ENCODE results near the gene VAV2. TPM values are rescaled to one million over a fixed set of nuclear protein-coding genes. Genes with fewer than 3 reads are reported as not detected.

The VAV2 gene
- total RNA-seq, 1 donor from 2014 or later: 41.3 TPM

GRCh38 chr9:133890583-133890982 is 101.5 kb downstream of the VAV2 start:
- DNase-seq: no peak

DNA sequence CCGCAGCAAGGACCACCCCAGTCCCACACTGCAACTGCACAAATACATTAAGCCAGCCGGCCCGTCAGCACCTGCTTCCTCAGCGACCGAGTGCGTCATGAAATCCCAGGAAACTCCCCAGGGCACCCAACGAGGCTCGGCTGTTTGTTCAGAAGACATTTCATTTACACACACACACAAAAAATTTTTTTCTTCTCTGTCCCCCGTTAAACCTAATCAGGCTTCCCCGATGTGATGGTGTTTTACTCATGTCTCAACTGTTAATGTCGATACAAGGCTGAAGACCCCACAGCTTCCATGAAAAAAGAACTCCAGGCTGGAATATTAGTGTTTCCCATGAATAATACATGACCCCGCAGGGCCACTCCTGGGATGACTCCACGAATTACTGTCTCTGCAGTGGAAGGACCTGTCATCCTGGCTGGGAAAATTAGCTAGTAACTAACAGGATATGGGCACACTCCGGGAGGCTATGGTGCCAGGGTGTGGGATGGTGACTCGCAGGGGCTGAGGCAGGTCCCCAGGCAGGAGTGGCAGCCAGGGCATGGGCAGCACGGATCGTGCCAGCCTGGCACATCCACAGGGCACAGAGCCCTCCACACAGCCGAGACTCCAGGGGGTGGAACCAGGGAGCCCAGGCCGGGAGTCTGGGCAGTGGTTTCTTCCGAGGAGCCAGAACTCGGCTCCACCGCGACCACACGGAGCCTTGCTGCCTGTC is 102.4 kb downstream of the VAV2 start:
- DNase-seq: no peak

GRCh38 chr9:133888809-133889491 is 103.2 kb downstream of the VAV2 start:
- no peak for DNase-seq

DNA sequence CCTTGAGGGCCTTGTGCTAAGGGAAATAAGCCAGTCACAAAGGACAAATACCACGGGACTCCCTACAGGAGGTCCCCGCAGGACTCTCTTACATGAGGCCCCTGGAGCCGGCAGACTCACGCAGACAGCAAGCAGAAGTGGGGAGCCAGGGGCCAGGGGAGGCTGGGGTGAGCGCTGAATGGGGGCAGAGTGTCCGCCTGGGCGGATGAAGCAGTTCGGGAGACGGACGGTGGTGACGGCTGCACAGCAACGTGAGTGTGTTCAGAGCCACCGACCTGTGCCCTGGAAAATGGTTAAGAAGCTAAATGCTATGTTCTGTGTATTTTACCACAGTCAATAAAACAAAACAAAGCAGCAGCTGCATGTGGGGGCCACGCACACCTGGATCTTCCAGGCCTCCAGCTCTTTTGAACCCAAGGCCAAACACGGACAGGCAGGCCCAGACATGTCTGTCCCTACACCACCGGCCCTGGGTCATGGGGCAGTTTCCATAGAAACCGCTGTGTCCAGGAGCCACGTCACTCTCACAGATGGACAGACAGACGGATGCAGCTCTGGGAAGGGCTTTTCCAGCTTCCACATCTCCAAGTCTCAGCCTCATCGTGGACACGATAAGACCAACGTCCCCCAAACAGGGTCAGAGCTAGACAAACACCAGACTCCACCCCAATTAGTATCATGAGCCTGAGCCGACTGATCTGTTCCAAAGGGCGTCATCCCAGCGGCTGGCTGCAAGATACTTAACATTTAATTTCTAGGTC is 103.9 kb downstream of the VAV2 start:
- no peak for DNase-seq

- DNase-seq: no peak
These were observed 104.5 kb downstream of the VAV2 start for GRCh38 chr9:133887540-133888047.

- DNase-seq: no peak
These were observed 105.3 kb downstream of the VAV2 start for GRCh38 chr9:133886563-133887501.

DNA sequence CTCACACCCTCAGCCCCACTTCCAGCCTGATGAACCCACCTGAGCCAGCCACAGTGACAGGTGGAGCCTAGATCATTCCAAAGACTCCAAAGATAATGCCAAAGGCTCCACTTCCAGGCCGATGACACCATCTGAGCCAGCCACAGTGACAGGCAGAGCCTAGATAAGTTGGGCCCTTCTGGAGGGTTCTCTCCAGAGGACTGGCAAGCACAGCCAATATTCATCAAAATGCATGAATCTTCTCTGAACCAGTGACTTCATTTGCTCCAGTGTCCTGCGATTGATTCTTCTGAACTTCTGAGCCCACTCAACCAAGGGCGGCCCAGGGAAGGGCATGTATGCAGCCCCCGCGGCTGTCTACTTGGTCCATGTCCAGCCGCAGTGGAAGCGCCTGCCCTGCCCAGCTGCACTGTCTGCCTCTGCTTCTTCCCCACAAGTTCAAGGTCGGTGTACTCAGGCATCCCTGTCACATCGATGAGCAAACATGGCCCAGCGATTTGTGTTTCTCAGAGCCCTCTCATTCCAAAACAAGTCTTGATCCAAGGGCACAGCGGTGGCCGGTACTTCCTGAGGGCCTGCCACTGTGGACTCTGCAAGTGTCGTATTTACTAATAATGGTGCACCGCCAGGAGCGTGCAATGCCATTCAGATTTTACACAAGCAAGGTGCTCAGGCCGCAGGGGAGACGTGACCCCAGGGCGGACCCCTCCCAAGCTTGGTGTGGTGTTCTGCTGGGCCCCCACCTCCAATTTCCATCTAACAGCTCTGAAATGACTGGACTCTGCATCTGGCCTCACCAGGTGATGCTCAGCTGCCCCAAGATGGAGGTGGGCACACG is 107.0 kb downstream of the VAV2 start:
- no peak for DNase-seq

DNA sequence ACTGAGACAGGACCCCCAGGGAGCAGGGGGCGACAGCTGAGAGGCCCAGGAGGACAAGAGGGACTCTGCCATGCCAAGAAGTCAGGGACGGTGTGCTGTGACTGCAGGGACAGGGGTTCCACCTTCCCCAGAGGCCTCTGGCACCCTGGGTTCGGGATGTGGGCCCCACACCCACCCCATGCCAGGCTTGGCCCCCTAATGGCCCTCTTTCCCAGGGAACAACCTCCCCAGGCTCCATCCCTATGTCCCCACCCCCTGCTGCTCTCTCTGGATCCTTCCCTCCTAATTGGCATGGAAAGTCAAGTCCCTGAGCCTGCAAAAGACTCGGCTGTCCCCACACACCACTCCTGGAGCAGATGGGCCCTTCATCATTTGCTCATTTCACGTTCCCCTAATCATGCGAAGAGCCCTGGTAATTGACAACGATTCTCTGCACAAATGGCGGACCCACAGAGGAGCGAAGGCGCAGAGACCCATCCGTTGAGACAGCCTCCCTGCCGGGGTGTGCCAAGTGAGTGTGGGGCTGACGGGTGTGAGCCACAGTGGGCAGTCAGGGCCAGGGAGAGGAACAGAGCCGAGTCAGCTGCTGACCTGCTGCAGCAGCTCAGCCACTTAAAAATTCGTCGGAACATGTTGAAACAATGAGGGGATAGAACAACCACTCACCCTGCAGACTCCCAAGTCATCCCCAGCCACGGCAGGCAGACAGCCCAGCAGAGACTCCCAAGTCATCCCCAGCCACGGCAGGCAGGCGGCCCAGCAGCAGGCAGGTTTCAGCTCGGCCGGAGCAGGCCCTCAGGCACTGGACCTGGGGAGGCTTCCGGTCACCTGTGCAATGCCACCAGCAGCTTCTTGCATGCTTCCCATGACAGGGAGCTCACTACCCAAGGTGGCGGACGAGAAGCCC is 109.0 kb downstream of the VAV2 start:
- DNase-seq: no peak

DNA sequence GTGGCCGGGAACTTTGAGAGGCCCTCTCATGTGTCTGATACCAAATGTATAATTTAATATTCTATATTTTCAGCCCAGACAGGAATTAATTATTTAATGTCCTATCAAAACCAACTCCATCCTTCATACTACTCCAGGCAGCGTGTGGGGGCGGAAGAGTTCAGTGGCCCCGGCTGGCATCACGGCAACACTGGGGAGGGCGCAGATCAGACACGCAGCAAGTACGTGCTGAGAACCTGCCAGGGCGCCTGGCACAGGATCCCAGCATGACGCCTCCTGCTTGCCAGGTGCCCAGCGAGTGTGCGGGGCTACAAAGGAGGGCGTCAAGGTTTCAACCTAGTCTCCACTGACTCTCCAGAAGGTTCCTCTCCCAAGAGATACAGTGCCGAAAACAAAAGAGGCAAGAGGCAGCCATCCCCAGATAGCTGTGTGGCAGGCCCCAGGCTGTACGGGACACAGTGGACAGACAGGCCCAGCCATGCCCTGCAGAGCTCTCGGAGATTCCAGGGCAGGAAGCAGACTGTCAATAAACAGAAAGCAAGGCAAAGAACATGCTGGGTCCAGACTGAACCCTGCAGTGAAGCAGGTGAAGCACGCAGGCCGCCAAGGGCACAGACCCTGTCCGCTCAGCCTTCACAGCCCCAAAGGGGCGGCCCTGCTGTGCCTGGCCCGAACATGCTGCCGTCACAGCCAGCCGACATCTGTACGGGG is 110.3 kb downstream of the VAV2 start:
- DNase-seq: no peak

DNA sequence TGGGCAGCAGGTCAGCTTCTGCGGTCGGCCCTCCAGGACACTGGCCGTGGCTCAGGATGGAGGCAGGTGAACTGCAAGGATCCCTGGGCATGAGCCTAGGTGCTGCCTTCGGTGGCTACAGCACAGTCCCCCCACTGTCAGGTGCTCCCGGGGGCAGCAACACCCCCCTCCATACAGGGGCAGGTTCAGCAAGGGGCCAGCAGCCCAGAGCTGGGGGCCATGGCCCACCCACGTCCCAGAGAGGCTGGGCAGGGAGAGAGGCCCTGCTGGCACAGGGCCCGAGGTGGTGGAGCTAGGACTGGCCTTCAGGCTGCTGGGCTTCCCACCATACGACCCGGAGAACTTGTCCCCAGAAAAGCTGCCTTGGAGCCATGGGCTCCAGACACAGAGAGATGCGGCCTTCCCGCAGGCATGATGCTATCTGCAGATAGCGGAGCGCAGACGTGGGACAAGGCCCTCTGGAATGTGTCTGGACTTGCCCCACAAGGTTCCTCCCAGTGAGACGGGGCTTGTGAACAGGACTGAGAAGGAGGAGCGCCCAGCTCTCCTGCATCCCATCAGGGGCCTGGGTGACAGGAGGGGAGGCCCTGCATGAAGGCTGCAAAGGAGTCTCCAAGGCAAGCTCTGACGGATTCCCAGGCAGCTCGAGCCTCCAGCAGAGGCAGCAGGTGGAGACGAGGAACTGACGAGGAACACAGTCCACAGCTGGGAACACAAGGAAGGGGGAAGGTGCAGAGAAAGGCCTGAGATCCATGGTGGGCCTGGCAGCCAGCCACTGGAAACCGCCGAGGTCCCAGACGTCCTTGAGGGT is 111.1 kb downstream of the VAV2 start:
- DNase-seq: no peak

DNA sequence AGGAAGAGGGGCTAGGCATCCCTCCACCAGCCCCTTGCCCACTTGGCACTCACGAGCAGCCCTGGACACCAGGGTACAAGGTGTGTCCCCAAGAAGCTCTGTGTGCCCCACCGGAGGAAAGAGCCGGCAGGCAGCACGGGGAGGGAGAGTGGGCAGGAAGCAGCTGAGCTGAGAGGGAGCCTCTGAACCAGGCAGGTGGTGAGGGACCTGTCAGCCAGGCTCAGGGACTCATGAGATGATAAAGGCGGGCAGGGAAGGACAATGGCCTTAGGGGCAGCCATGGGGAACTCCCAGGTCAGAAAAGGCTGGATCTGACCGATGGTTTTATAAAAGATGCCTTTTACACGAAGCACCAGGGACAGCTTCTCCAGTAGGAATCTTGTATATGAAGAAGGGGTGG is 112.0 kb downstream of the VAV2 start:
- DNase-seq: no peak

GRCh38 chr9:133879615-133880014 is 112.5 kb downstream of the VAV2 start:
- DNase-seq: no peak

DNA sequence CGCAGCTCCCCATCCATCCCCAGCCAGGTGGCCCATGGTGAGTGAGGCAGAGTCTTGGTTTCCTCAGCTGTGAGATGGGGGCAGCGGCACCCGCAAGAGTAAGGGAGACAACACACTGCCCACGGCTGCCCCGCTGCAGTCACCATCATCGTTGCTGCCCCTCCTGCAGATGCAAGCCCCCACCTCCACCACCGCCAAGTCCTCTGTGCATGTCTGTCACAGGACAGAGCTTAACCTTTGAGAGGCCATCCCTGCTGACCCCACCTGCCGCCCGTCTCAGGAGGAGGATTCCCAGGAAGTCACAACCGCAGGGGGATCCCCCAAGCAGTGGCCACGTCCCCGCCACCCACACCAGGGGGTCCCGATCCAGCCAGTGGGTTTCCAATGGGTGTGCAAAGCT is 113.7 kb downstream of the VAV2 start:
- no peak for DNase-seq

DNA sequence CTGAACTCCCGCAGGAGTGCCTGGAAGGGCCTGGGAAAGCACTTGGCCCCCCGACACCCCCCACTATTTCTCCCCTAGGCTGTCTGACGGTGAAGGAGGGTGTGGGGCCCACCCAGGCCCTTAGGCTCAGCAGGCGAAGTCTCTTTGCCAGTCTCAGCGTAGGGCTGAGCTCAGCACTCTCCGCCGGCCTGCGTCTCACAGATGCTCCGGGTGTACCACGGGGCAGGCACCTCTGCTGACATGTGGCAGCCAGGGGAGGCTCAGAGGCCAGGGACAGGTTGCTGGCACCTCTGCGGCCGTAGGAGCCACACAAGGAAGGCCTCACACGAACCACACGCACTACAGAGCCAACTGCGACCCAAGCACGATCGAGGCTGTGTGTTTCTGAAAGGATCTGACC is 114.2 kb downstream of the VAV2 start:
- no peak for DNase-seq

DNA sequence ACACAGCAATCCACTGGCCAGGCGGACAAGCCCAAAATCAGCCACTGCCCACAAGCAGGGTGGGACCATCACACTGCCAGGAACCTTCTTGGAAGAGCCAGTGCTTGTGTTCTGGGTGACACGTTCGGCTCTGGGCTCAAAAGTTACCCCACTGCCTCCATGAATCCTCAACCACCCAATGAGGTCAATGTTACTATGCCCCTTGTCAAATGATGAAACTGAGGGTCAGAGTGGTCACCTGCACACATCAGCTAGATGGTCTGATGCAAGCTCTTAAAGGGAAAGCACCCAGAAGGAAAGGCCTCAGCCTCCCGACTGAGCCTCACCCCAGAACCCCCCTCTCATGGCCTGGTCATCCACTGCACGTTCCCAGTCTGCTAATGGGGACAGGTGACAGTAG is 114.8 kb downstream of the VAV2 start:
- no peak for DNase-seq

DNA sequence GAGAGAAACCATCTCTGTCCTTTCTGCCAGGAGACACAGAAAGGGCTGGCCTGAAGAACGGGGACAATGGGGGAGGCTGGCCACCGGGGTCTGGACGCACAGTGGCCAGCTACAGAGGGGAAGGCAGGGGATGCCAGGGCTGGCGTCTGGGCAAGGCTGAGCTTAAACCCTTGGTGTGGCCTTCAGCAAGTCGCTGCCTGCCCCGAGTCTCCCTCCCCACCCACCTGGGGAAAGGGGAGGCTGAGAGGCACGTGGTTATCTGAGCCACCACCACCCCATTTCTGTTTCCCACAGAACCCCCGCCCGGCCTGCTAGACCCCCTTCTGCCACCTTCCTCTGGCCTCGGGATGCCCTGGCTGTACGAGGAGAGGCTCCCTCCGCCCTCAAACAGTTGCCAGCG is 115.3 kb downstream of the VAV2 start:
- DNase-seq: no peak

DNA sequence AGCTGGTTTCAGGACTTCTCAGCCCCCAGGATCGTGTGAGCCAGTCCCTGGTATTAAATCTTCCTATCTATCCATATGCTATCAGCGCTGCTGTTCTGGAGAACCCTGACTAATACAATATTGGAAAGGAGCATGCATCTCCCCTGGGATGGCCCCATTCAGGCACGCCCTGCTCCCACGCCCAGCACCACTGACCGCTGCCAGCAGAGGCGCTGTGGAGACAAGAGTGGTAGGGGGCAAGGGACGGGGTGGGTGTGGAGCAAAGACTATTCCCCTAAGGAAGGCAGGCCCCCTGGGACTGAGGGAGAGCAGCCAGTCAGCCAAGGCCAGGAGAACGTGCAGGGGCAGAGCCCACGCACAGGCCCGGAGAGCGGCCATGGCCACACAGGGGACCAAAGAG is 116.0 kb downstream of the VAV2 start:
- no peak for DNase-seq

DNA sequence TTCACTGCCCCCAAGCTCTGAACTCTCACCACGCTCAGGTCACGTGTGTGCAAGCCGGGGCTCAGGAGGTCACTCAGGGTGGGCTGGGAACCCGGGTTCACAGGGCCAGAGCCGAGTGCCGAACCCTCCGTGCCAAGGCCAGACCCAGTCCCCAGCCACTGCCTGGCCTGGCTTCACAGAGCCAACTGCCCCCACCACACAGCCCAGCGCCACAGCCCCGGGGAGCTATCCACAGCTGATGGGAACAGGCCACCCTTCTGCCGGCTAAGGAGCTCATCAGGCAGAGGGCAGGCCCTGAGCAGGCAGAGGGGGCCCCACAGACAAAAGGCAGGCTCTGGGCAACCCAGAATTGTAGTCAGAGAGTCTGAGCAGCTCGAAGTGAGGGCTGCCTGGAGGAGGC is 117.0 kb downstream of the VAV2 start:
- no peak for DNase-seq
